NCI-H226 (cell line): ENCODE measurements around the gene GALNT1.

Source experiments
- DNase-seq: peaks from one replicate; pipeline ENCODE4 v3.0.0-alpha.2; 2015

The GALNT1 gene

GRCh38 chr18:35728676-35729075, 147.1 kb downstream of the GALNT1 start:
- no peak for DNase-seq

- DNase-seq, result no peak
Observed at GRCh38 chr18:35729991-35730668, 148.6 kb downstream of the GALNT1 start.

GRCh38 chr18:35730691-35731370, 149.3 kb downstream of the GALNT1 start:
- DNase-seq, result no peak

- DNase-seq, result no peak
Observed at GRCh38 chr18:35731701-35732100, 150.2 kb downstream of the GALNT1 start.

GRCh38 chr18:35732162-35732561, 150.6 kb downstream of the GALNT1 start:
- no peak for DNase-seq

- no peak for DNase-seq
Observed at GRCh38 chr18:35732636-35733035, 151.1 kb downstream of the GALNT1 start.

GRCh38 chr18:35733408-35733807, 151.9 kb downstream of the GALNT1 start:
- DNase-seq, result no peak

- DNase-seq, result no peak
Observed at GRCh38 chr18:35736696-35737095, 155.2 kb downstream of the GALNT1 start.

GRCh38 chr18:35739778-35740177, 158.2 kb downstream of the GALNT1 start:
- no peak for DNase-seq

GRCh38 chr18:35740656-35741055, 159.1 kb downstream of the GALNT1 start:
- no peak for DNase-seq

GRCh38 chr18:35743916-35744315, 162.4 kb downstream of the GALNT1 start:
- DNase-seq, result no peak

- no peak for DNase-seq
Observed at GRCh38 chr18:35745814-35746213, 164.3 kb downstream of the GALNT1 start.

- DNase-seq, result no peak
Observed at GRCh38 chr18:35746826-35747339, 165.3 kb downstream of the GALNT1 start.

GRCh38 chr18:35747894-35748472, 166.4 kb downstream of the GALNT1 start:
- DNase-seq, result no peak

GRCh38 chr18:35749701-35750100, 168.2 kb downstream of the GALNT1 start:
- no peak for DNase-seq

GRCh38 chr18:35750929-35751328, 169.4 kb downstream of the GALNT1 start:
- DNase-seq, result no peak

- no peak for DNase-seq
Observed at GRCh38 chr18:35753306-35753910, 171.9 kb downstream of the GALNT1 start.

- DNase-seq, result no peak
Observed at GRCh38 chr18:35754464-35754863, 172.9 kb downstream of the GALNT1 start.

- no peak for DNase-seq
Observed at GRCh38 chr18:35755369-35755768, 173.8 kb downstream of the GALNT1 start.

GRCh38 chr18:35756506-35757117, 175.1 kb downstream of the GALNT1 start:
- DNase-seq, result no peak
